Fibroblast of lung (primary cell): Measurements from ENCODE around the gene ADGRB3. TPM values are rescaled to one million over a fixed set of nuclear protein-coding genes. Genes with fewer than 3 reads are reported as not detected.
A peak's percentile ranks its signal among the peaks of the same experiment; 100 is the strongest.

Experiments
- DNase-seq, 2 donors: peaks; one replicate each; pipeline versions ENCODE4 v3.0.0 to v3.0.0-alpha.2; 2010; ENCODE audit warnings: low read depth in 2 of 2
- H2AFZ ChIP-seq: 2 replicates; pipeline ENCODE4 v1.5.1; 2012; ENCODE audit warnings: low read length, control low read depth, inconsistent platforms
- H3K27ac ChIP-seq: 2 replicates; pipeline ENCODE4 v1.5.1; 2011; ENCODE audit warnings: low read length, control low read depth; ENCODE audit not compliant: insufficient read depth
- H3K27me3 ChIP-seq: 2 replicates; pipeline ENCODE4 v1.5.1; 2011; ENCODE audit warnings: mild to moderate bottlenecking, low read length; ENCODE audit not compliant: control insufficient read depth, insufficient read depth
- H3K36me3 ChIP-seq: 2 replicates; pipeline ENCODE4 v1.5.1; 2011; ENCODE audit warnings: low read length; ENCODE audit not compliant: control insufficient read depth, insufficient read depth
- H3K4me1 ChIP-seq: 2 replicates; pipeline ENCODE4 v1.5.1; 2011; ENCODE audit warnings: low read length; ENCODE audit not compliant: control insufficient read depth, insufficient read depth; ENCODE audit errors: extremely low read depth
- H3K4me2 ChIP-seq: 2 replicates; pipeline ENCODE4 v1.5.1; 2011; ENCODE audit warnings: low read length, control low read depth; ENCODE audit not compliant: insufficient read depth; ENCODE audit errors: extremely low read depth
- H3K4me3 ChIP-seq, 4 experiments: fragments of 200-600 bp in 1 of 4; sonication (generic) in 1 of 4; replicated peaks in 1 of 4; 2 replicates each; pipeline ENCODE4 v1.5.1; 2011 to 2016; ENCODE audit warnings: low read length in 4 of 4, low read depth in 3 of 4, mild to moderate bottlenecking in 3 of 4, control low read depth in 2 of 4, inconsistent platforms in 1 of 4, mixed read lengths in 1 of 4; ENCODE audit not compliant: insufficient read depth in 1 of 4; ENCODE audit errors: control extremely low read depth in 1 of 4
- H3K79me2 ChIP-seq: 2 replicates; pipeline ENCODE4 v1.5.1; 2012; ENCODE audit warnings: mild to moderate bottlenecking, low read length, inconsistent platforms; ENCODE audit not compliant: control insufficient read depth, insufficient read depth
- H3K9ac ChIP-seq: 2 replicates; pipeline ENCODE4 v1.5.1; 2011; ENCODE audit warnings: mild to moderate bottlenecking, low read length, control low read depth; ENCODE audit not compliant: insufficient read depth
- H3K9me3 ChIP-seq: 2 replicates; pipeline ENCODE4 v1.5.1; 2012; ENCODE audit warnings: low read depth, low read length; ENCODE audit not compliant: control insufficient read depth, insufficient read depth
- H4K20me1 ChIP-seq: 2 replicates; pipeline ENCODE4 v1.5.1; 2011; ENCODE audit warnings: low read length; ENCODE audit not compliant: control insufficient read depth, insufficient read depth; ENCODE audit errors: extremely low read depth
- EZH2 ChIP-seq: IDR thresholded peaks from 2 replicates; pipeline ENCODE4 v1.5.1; 2012; ENCODE audit warnings: low read length, control low read depth, mild to moderate bottlenecking; ENCODE audit errors: missing control alignments
- polyA plus RNA-seq, 2 donors: library from polyadenylated mRNA; depleted of rRNA in 1 of 2; stranded (reverse) in 1 of 2; unstranded in 1 of 2; fragments of >200 nt; gene quantifications; 2 replicates each; pipeline ENCODE4 v1.2.1, GENCODE V29; 2011 to 2012; ENCODE audit warnings: missing spikeins in 1 of 2
- total RNA-seq: library from RNA; depleted of rRNA; stranded (reverse); fragments of >200 nt; gene quantifications from 2 replicates; pipeline ENCODE4 v1.2.1, GENCODE V29; 2014
- TF ChIP-seq, protein P1 (sequence below), 2 donors: IDR thresholded peaks in 1 of 2; conservative IDR thresholded peaks in 1 of 2; 1 replicate in 1 of 2; 2 replicates in 1 of 2; pipeline ENCODE4 v1.5.1; 2011 to 2012; ENCODE audit warnings: low read length in 2 of 2, control low read depth in 1 of 2, inconsistent platforms in 1 of 2, low read depth in 1 of 2, mild to moderate bottlenecking in 1 of 2

ADGRB3 gene
- total and polyA plus RNA-seq, 2 donors (not counting 1 experiment from before 2014, with no cell fraction given), result 0.33 TPM; not detected in 1

GRCh38 chr6:68632734-68633133 is 2.3 kb upstream of the ADGRB3 start:
- H3K4me3 ChIP-seq, result no peak overlapping the region
- H3K4me2 ChIP-seq, result no peak overlapping the region
- TF ChIP-seq, protein P1, sequence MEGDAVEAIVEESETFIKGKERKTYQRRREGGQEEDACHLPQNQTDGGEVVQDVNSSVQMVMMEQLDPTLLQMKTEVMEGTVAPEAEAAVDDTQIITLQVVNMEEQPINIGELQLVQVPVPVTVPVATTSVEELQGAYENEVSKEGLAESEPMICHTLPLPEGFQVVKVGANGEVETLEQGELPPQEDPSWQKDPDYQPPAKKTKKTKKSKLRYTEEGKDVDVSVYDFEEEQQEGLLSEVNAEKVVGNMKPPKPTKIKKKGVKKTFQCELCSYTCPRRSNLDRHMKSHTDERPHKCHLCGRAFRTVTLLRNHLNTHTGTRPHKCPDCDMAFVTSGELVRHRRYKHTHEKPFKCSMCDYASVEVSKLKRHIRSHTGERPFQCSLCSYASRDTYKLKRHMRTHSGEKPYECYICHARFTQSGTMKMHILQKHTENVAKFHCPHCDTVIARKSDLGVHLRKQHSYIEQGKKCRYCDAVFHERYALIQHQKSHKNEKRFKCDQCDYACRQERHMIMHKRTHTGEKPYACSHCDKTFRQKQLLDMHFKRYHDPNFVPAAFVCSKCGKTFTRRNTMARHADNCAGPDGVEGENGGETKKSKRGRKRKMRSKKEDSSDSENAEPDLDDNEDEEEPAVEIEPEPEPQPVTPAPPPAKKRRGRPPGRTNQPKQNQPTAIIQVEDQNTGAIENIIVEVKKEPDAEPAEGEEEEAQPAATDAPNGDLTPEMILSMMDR (conservative IDR thresholded peaks at IDR 0.05 in 1 of 2, IDR thresholded peaks at IDR 0.05 in 1 of 2; ENCODE audit: low read depth in 1 of 2, low read length in 2 of 2), result no peak
- TF ChIP-seq EZH2, result no peak
- no peak overlapping the region for H3K27ac ChIP-seq
- H3K36me3 ChIP-seq, result no peaks in the 10 kb centered on the region
- H3K79me2 ChIP-seq, result no peaks in the 10 kb centered on the region
- no peak overlapping the region for H3K9ac ChIP-seq
- no peaks in the 10 kb centered on the region for H3K4me1 ChIP-seq
- H3K9me3 ChIP-seq, result no peaks in the 10 kb centered on the region
- no peaks in the 10 kb centered on the region for H4K20me1 ChIP-seq
- no peak overlapping the region for H2AFZ ChIP-seq
- peaks cover 11% of the 10 kb centered on the region for H3K27me3 ChIP-seq
- DNase-seq, result no peak

- Histone ChIP-seq H3K9ac (no peak overlapping the region), H3K4me1 (no peaks in the 10 kb centered on the region), H3K79me2 (no peaks in the 10 kb centered on the region), H4K20me1 (no peaks in the 10 kb centered on the region), H3K27me3 (peaks cover 11% of the 10 kb centered on the region), H3K4me3 (peak overlapping the region in 1 of 4 experiments; percentile 91), H3K4me2 (no peak overlapping the region), H2AFZ (no peak overlapping the region), H3K9me3 (no peaks in the 10 kb centered on the region), H3K36me3 (no peaks in the 10 kb centered on the region), H3K27ac (no peak overlapping the region)
- no peak for DNase-seq
- no peak for TF ChIP-seq EZH2
- TF ChIP-seq, protein P1 (conservative IDR thresholded peaks at IDR 0.05 in 1 of 2, IDR thresholded peaks at IDR 0.05 in 1 of 2; ENCODE audit: low read depth in 1 of 2, low read length in 2 of 2), result no peak
Measured at GRCh38 chr6:68633281-68633971, 1.7 kb upstream of the ADGRB3 start.

GRCh38 chr6:68633972-68634725 is 933 bp upstream of the ADGRB3 start:
- H3K79me2 ChIP-seq, result no peaks in the 10 kb centered on the region
- TF ChIP-seq, protein P1 (conservative IDR thresholded peaks at IDR 0.05 in 1 of 2, IDR thresholded peaks at IDR 0.05 in 1 of 2; ENCODE audit: low read depth in 1 of 2, low read length in 2 of 2), result no peak
- TF ChIP-seq EZH2, result peak; percentile 50
- H3K9me3 ChIP-seq, result no peaks in the 10 kb centered on the region
- DNase-seq, result no peak
- H3K36me3 ChIP-seq, result no peaks in the 10 kb centered on the region
- peaks cover 11% of the 10 kb centered on the region for H3K27me3 ChIP-seq
- no peak overlapping the region for H3K9ac ChIP-seq
- peak overlapping the region; percentile 95 for H3K4me2 ChIP-seq
- H3K4me1 ChIP-seq, result no peaks in the 10 kb centered on the region
- H3K27ac ChIP-seq, result no peak overlapping the region
- H4K20me1 ChIP-seq, result no peaks in the 10 kb centered on the region
- peak overlapping the region; percentile 83 for H2AFZ ChIP-seq
- H3K4me3 ChIP-seq, result peak overlapping the region; percentile 63 to 91 (median 68)
